GM19099 (cell line): ENCODE results near the gene HPD.

Experiments used
- POLR2A ChIP-seq: IDR thresholded peaks from 3 replicates; pipeline ENCODE4 v1.6.1; 2011; ENCODE audit warnings: low read depth; ENCODE audit not compliant: insufficient read length; ENCODE audit errors: extremely low read depth

Gene HPD

GRCh38 chr12:121820056-121820455 lies 38.6 kb downstream of the HPD start:
- TF ChIP-seq POLR2A: no peak

- no peak for TF ChIP-seq POLR2A
Measured at GRCh38 chr12:121819212-121819949, 39.3 kb downstream of the HPD start.

- TF ChIP-seq POLR2A: no peak
Measured at GRCh38 chr12:121817648-121818043, 41.0 kb downstream of the HPD start.

- TF ChIP-seq POLR2A: no peak
Measured at GRCh38 chr12:121816925-121817647, 41.6 kb downstream of the HPD start.

GRCh38 chr12:121815263-121815662 lies 43.4 kb downstream of the HPD start:
- no peak for TF ChIP-seq POLR2A

GRCh38 chr12:121814429-121815119 lies 44.1 kb downstream of the HPD start:
- TF ChIP-seq POLR2A: no peak

GRCh38 chr12:121813951-121814350 lies 44.7 kb downstream of the HPD start:
- no peak for TF ChIP-seq POLR2A

GRCh38 chr12:121812921-121813896 lies 45.5 kb downstream of the HPD start:
- no peak for TF ChIP-seq POLR2A

GRCh38 chr12:121812320-121812871 lies 46.3 kb downstream of the HPD start:
- TF ChIP-seq POLR2A: no peak

- TF ChIP-seq POLR2A: no peak
Measured at GRCh38 chr12:121811434-121812319, 47.0 kb downstream of the HPD start.

- TF ChIP-seq POLR2A: no peak
Measured at GRCh38 chr12:121810833-121811433, 47.7 kb downstream of the HPD start.

- no peak for TF ChIP-seq POLR2A
Measured at GRCh38 chr12:121810234-121810817, 48.3 kb downstream of the HPD start.

- TF ChIP-seq POLR2A: no peak
Measured at GRCh38 chr12:121809712-121810116, 48.9 kb downstream of the HPD start.
